NT2/D1 (cell line): ENCODE measurements around the gene RTN3.
"Not testable (repeated sequence)": the region's sequence is repeated elsewhere in the genome, so short reads cannot be mapped to it uniquely, and the experiment has no call there.

ENCODE experiments used
- DNase-seq: peaks from one replicate; pipeline ENCODE4 v3.0.0-alpha.2; 2011; ENCODE audit warnings: low read depth, low spot score
- H3K27me3 ChIP-seq: 2 replicates; pipeline ENCODE4 v1.6.0; 2011; ENCODE audit warnings: mild to moderate bottlenecking; ENCODE audit not compliant: insufficient read length, insufficient read depth
- H3K36me3 ChIP-seq: 2 replicates; pipeline ENCODE4 v1.6.1; 2011; ENCODE audit warnings: mild to moderate bottlenecking, low read length, mixed read lengths; ENCODE audit not compliant: insufficient read depth, insufficient read length
- H3K4me1 ChIP-seq: 2 replicates; pipeline ENCODE4 v1.5.1; 2011; ENCODE audit not compliant: insufficient read depth, insufficient read length
- H3K4me3 ChIP-seq: 2 replicates; pipeline ENCODE4 v1.5.1; 2011; ENCODE audit warnings: low read depth; ENCODE audit not compliant: insufficient read length
- H3K9ac ChIP-seq: 2 replicates; pipeline ENCODE4 v1.6.0; 2011; ENCODE audit warnings: low read depth; ENCODE audit not compliant: insufficient read length
- H3K9me3 ChIP-seq: 2 replicates; pipeline ENCODE4 v1.5.1; 2011; ENCODE audit warnings: mild to moderate bottlenecking, low read length; ENCODE audit not compliant: insufficient read depth
- SUZ12 ChIP-seq: IDR thresholded peaks from 2 replicates; pipeline ENCODE4 v1.6.1; 2011; ENCODE audit not compliant: insufficient read length, insufficient read depth; ENCODE audit errors: extremely low read depth
- YY1 ChIP-seq: IDR thresholded peaks from 2 replicates; pipeline ENCODE4 v1.6.1; 2011; ENCODE audit not compliant: insufficient read length, insufficient read depth
- ZNF274 ChIP-seq: IDR thresholded peaks from 2 replicates; pipeline ENCODE4 v1.6.1; 2011; ENCODE audit warnings: mild to moderate bottlenecking, low read depth, low read length

RTN3 gene

DNA sequence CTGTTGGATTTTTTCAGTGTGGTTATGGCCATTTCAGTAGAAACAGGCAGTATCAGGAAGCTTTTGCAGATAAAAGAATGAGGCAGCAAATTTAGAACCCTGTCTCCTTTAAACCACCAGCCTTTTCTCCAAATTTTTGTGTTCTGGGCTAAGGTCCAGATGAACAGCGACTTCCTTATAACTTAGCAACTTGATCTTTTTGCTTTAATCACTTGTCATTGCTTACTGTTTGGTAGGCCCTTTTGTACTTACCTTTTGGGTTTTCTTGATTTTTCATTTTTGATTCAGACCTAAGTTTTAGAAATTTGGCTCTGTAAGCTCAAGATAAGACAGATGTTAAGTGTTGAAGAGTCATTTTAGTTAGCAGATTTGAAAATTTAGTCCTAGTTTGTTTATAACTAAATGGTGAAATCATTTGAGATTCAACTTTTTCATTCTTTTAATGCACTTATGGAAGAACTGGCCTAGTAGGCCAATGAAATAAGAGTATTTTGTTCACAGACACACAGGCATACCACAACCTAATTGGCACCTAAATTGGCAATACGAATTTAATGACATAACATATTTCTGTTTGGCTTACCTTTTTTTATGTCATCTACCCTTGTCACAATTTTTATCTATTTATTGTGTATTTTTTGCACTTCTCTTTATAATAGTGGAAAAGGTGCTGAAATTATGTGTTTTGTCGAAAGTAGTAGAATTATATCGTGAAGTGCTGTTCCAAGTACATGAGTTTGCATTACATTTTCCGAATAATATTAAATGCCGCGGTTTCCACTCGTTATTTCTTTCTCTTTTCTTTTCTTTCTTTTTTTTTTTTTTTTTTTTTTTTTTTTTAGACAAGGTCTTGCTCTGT is 2.1 kb downstream of the RTN3 start:
- H3K27me3 ChIP-seq: no peaks in the 10 kb centered on the region
- no peaks in the 10 kb centered on the region for H3K36me3 ChIP-seq
- H3K9ac ChIP-seq: peak overlapping the region; percentile 90
- peak overlapping the region; percentile 9 for H3K4me3 ChIP-seq
- DNase-seq: no peak
- H3K9me3 ChIP-seq: no peaks in the 10 kb centered on the region
- no peaks in the 10 kb centered on the region for H3K4me1 ChIP-seq
- no peak for TF ChIP-seq YY1
- TF ChIP-seq ZNF274: no peak
- TF ChIP-seq SUZ12: no peak

DNA sequence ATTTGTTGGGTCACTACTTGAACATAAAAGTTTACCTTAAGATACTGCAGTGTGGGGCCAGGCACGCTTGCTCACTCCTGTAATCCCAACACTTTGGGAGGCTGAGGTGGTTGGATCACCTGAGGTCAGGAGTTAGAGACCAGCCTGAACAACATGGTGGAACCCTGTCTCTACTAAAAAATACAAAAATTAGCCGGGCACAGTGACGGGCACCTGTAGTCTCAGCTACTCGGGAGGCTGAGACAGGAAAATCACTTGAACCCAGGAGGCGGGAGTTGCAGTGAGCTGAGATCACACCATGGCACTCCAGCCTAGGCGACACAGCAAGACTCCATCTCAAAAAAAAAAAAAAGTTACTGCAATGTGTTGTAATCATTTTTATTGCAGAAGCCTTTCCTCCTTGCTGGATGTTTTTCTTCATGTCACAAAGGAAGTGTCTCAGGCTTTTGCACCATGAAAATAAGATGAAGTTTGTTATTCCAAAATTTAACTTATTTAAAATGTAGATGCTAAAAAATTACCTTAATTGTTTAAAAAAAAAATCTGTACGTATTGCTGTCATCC is 3.9 kb downstream of the RTN3 start:
- H3K4me3 ChIP-seq, H3K4me1 ChIP-seq, H3K27me3 ChIP-seq, DNase-seq, H3K36me3 ChIP-seq, H3K9me3 ChIP-seq, H3K9ac ChIP-seq: not testable (repeated sequence)

DNA sequence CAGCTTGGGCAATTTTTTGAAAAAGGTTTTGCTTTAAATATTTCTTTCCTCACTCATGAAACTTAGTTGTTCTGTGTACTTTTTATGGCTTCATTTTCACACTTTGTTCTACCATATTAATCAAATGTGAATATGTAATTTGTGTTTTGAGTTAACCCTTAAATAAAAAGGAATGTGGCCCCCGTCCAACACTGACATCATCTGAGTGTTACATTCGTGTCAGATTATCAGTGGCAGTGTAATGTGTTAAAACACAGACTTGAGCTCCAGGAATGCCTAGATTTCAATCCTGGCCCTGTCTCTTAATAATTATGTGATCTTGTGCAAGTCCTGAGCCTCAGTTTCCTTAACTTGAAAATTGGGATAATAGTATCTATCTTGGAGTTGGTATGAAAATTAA is 5.6 kb downstream of the RTN3 start:
- no peaks in the 10 kb centered on the region for H3K9me3 ChIP-seq
- DNase-seq: no peak
- TF ChIP-seq YY1: no peak
- TF ChIP-seq ZNF274: no peak
- TF ChIP-seq SUZ12: no peak
- H3K4me1 ChIP-seq: no peaks in the 10 kb centered on the region
- H3K36me3 ChIP-seq: peaks cover 2% of the 10 kb centered on the region
- H3K9ac ChIP-seq: no peak overlapping the region
- no peaks in the 10 kb centered on the region for H3K27me3 ChIP-seq
- H3K4me3 ChIP-seq: no peak overlapping the region

DNA sequence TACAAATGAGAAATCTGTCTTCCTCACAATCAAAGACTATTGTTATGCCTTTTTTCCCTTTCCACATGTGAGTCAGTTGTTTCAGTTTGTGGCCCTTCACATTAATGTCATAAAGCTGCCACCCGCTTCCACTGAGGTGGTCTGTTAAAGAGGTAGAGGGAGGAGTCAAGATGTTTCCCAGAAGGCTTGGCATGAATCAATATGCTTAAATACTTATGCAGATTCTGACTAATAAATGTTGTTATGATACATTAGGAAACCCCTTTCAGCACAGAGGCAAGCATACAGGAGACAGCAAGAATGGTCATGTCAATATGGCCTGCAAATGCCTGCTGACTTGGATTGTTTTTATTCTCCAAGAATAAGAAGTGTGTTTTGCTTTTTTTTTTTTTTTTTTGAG is 6.5 kb downstream of the RTN3 start:
- peaks cover 2% of the 10 kb centered on the region for H3K36me3 ChIP-seq
- H3K4me3 ChIP-seq: no peak overlapping the region
- no peak overlapping the region for H3K9ac ChIP-seq
- H3K9me3 ChIP-seq: no peaks in the 10 kb centered on the region
- H3K27me3 ChIP-seq: no peaks in the 10 kb centered on the region
- H3K4me1 ChIP-seq: no peaks in the 10 kb centered on the region
- TF ChIP-seq SUZ12: no peak
- no peak for TF ChIP-seq YY1
- no peak for TF ChIP-seq ZNF274
- no peak for DNase-seq

- no peak overlapping the region for H3K4me3 ChIP-seq
- peaks cover 5% of the 10 kb centered on the region for H3K36me3 ChIP-seq
- no peak for TF ChIP-seq YY1
- TF ChIP-seq SUZ12: no peak
- no peak for TF ChIP-seq ZNF274
- no peaks in the 10 kb centered on the region for H3K27me3 ChIP-seq
- H3K9me3 ChIP-seq: no peaks in the 10 kb centered on the region
- no peak for DNase-seq
- no peak overlapping the region for H3K9ac ChIP-seq
- H3K4me1 ChIP-seq: no peaks in the 10 kb centered on the region
These were observed 13.3 kb downstream of the RTN3 start for GRCh38 chr11:63694596-63694995.

GRCh38 chr11:63698976-63699733 is 17.9 kb downstream of the RTN3 start:
- no peaks in the 10 kb centered on the region for H3K4me1 ChIP-seq
- no peaks in the 10 kb centered on the region for H3K27me3 ChIP-seq
- no peaks in the 10 kb centered on the region for H3K9me3 ChIP-seq
- H3K36me3 ChIP-seq: no peaks in the 10 kb centered on the region
- H3K4me3 ChIP-seq: no peak overlapping the region
- H3K9ac ChIP-seq: no peak overlapping the region
- no peak for TF ChIP-seq ZNF274
- TF ChIP-seq YY1: no peak
- TF ChIP-seq SUZ12: no peak
- no peak for DNase-seq

DNA sequence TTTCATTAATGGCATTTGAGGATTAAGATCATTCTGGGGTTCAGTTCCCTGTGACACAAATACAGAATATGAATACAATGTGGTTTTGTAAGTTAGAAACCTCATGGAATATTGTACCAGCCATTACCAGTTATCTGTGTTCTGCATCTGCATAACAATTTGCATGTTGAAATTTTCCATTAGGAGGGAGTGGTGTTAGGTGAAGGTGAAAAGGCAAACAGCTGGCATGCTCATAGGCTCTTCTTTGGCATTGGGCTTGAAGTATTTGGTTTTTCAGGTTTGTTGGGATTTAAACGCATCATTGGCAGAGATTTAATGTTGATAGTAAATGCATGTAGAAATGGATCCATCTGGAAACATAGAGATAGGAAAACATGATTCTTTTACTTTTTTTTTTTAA is 18.6 kb downstream of the RTN3 start:
- Histone ChIP-seq H3K4me1 (no peaks in the 10 kb centered on the region), H3K4me3 (no peak overlapping the region), H3K9ac (no peak overlapping the region), H3K9me3 (no peaks in the 10 kb centered on the region), H3K27me3 (no peaks in the 10 kb centered on the region), H3K36me3 (no peaks in the 10 kb centered on the region)
- no peak for TF ChIP-seq ZNF274
- TF ChIP-seq YY1: no peak
- no peak for TF ChIP-seq SUZ12
- no peak for DNase-seq
